Esophagus squamous epithelium (tissue), 5 donors: ENCODE results near the gene PTPRT. TPM values are rescaled to one million over a fixed set of nuclear protein-coding genes. Genes with fewer than 3 reads are reported as not detected.

ENCODE experiments used
- DNase-seq: peaks from one replicate; lab custom pipeline; 2025; lab: John Stamatoyannopoulos, UW
- H3K27ac ChIP-seq, 4 donors: fragments of 200-600 bp; sonication (generic); one replicate each; pipeline ENCODE4 v1.5.1; 2016 to 2019; ENCODE audit warnings: mild to moderate bottlenecking in 1 of 4
- H3K27me3 ChIP-seq, 4 donors: fragments of 200-600 bp; sonication (generic); 1 replicate in 3 of 4; 2 replicates in 1 of 4; pipeline versions ENCODE4 v1.5.1 to v1.6.0; 2017 to 2021; ENCODE audit warnings: antibody characterized with exemption in 1 of 4
- H3K36me3 ChIP-seq, 3 donors: fragments of 200-600 bp; sonication (generic); one replicate each; pipeline ENCODE4 v1.5.1; 2016 to 2019
- H3K4me1 ChIP-seq, 3 donors: fragments of 200-600 bp; sonication (generic); one replicate each; pipeline ENCODE4 v1.5.1; 2017 to 2019
- H3K4me3 ChIP-seq, 4 donors: fragments of 200-600 bp; sonication (generic); 1 replicate in 3 of 4; 2 replicates in 1 of 4; pipeline ENCODE4 v1.5.1; 2016 to 2019; ENCODE audit warnings: mild to moderate bottlenecking in 2 of 4, moderate library complexity in 1 of 4
- H3K9me3 ChIP-seq, 3 donors: fragments of 200-600 bp; sonication (generic); one replicate each; pipeline ENCODE4 v1.5.1; 2016 to 2019
- CTCF ChIP-seq, 6 experiments: fragments of 450-650 bp in 4 of 6; fragments of 200-600 bp in 2 of 6; sonication (generic) in 2 of 6; IDR thresholded peaks; one replicate each; pipeline ENCODE4 v1.5.1; 2016 to 2019; ENCODE audit warnings: antibody characterized with exemption in 6 of 6, mild to moderate bottlenecking in 4 of 6, moderate library complexity in 4 of 6
- POLR2A ChIP-seq, 4 donors: fragments of 450-650 bp; IDR thresholded peaks; one replicate each; pipeline ENCODE4 v1.6.1; 2017; ENCODE audit warnings: antibody characterized with exemption in 4 of 4, mild to moderate bottlenecking in 4 of 4, moderate library complexity in 3 of 4
- WGBS, 2 donors: methylation state at CpG; one replicate each; pipeline ENCODE4 v1.1.5; 2018; 5-methylcytosine and 5-hydroxymethylcytosine counted together
- intact Hi-C: fragments of 100-400 bp; cut with DNase I; formaldehyde crosslinking; loops from one replicate; pipeline ENCODE4 v1.15.0; 2022
- total RNA-seq, 4 donors: library from RNA; depleted of rRNA; stranded (reverse); fragments of >200 nt; gene quantifications; one replicate each; pipeline ENCODE4 v1.1.0, GENCODE V29; 2016
- donor health status: DM: yes; HTN: yes; CAD: no.

The PTPRT gene
- total RNA-seq, 4 donors from 2014 or later = under 0.01 to 0.06 TPM; not detected in 2

- H3K27ac ChIP-seq = peak overlapping the region in 2 of 4 donors; percentile 8 to 21
- no peaks in the 10 kb centered on the region for H3K9me3 ChIP-seq
- no peaks in the 10 kb centered on the region for H3K4me1 ChIP-seq
- H3K27me3 ChIP-seq = peaks cover 0 to 2% (median 0%) of the 10 kb centered on the region in 4 donors
- 38 to 43% methylated on average over 5 of the region's 5 CpGs for WGBS, 2 donors
- TF ChIP-seq POLR2A (IDR thresholded peaks at IDR 0.05) (no peak), CTCF (IDR thresholded peaks at IDR 0.05) (no peak)
- H3K36me3 ChIP-seq = no peaks in the 10 kb centered on the region
- DNase-seq = no peak
- H3K4me3 ChIP-seq = no peak overlapping the region
- intact Hi-C loops = no loop called here
These were observed 851.2 kb downstream of the PTPRT start for GRCh38 chr20:42338294-42339201.

- Histone ChIP-seq H3K27ac (no peak overlapping the region), H3K36me3 (no peaks in the 10 kb centered on the region), H3K9me3 (no peaks in the 10 kb centered on the region), H3K4me1 (no peaks in the 10 kb centered on the region), H3K4me3 (no peak overlapping the region), H3K27me3 (peaks cover 0 to 3% (median 0%) of the 10 kb centered on the region in 4 donors)
- TF ChIP-seq CTCF (IDR thresholded peaks at IDR 0.05) (no peak), POLR2A (IDR thresholded peaks at IDR 0.05) (no peak)
- no peak for DNase-seq
- 33 to 43% methylated on average over 1 of the region's 1 CpG for WGBS, 2 donors
- intact Hi-C loops = no loop called here
These were observed 853.1 kb downstream of the PTPRT start for GRCh38 chr20:42336576-42336975.

GRCh38 chr20:42319252-42320013 lies 870.3 kb downstream of the PTPRT start:
- WGBS, 2 donors = 32 to 44% methylated on average over 2 of the region's 2 CpGs
- DNase-seq = no peak
- Histone ChIP-seq H3K4me1 (no peaks in the 10 kb centered on the region), H3K36me3 (no peaks in the 10 kb centered on the region), H3K4me3 (no peak overlapping the region), H3K9me3 (no peaks in the 10 kb centered on the region), H3K27me3 (no peaks in the 10 kb centered on the region), H3K27ac (no peak overlapping the region)
- intact Hi-C loops = no loop called here
- TF ChIP-seq POLR2A (IDR thresholded peaks at IDR 0.05) = no peak
- TF ChIP-seq CTCF (IDR thresholded peaks at IDR 0.05) = no peak

GRCh38 chr20:42313704-42314103 lies 876.0 kb downstream of the PTPRT start:
- WGBS, 2 donors = 58 to 77% methylated on average over 3 of the region's 3 CpGs
- intact Hi-C loops = no loop called here
- no peak for TF ChIP-seq POLR2A (IDR thresholded peaks at IDR 0.05)
- no peak for TF ChIP-seq CTCF (IDR thresholded peaks at IDR 0.05)
- H3K36me3 ChIP-seq = no peaks in the 10 kb centered on the region
- no peaks in the 10 kb centered on the region for H3K9me3 ChIP-seq
- H3K4me1 ChIP-seq = no peaks in the 10 kb centered on the region
- H3K27me3 ChIP-seq = no peaks in the 10 kb centered on the region
- DNase-seq = no peak
- no peak overlapping the region for H3K27ac ChIP-seq
- no peak overlapping the region for H3K4me3 ChIP-seq

- Histone ChIP-seq H3K4me1 (no peaks in the 10 kb centered on the region), H3K9me3 (no peaks in the 10 kb centered on the region), H3K36me3 (no peaks in the 10 kb centered on the region), H3K27me3 (no peaks in the 10 kb centered on the region), H3K4me3 (no peak overlapping the region), H3K27ac (no peak overlapping the region)
- TF ChIP-seq POLR2A (IDR thresholded peaks at IDR 0.05) = no peak
- no peak for TF ChIP-seq CTCF (IDR thresholded peaks at IDR 0.05)
- DNase-seq = no peak
- intact Hi-C loops = no loop called here
- 61 to 65% methylated on average over 4 of the region's 4 CpGs for WGBS, 2 donors
These were observed 880.7 kb downstream of the PTPRT start for GRCh38 chr20:42309050-42309449.
